Neural progenitor cell (in vitro differentiated cells): ENCODE data around the gene PEMT. TPM values are rescaled to one million over a fixed set of nuclear protein-coding genes. Genes with fewer than 3 reads are reported as not detected.

Experiments
- DNase-seq: peaks from one replicate; pipeline ENCODE4 v3.0.0-alpha.2; 2016; ENCODE audit warnings: low spot score
- H2AFZ ChIP-seq: fragments of 200-600 bp; sonication (generic); replicated peaks from 2 replicates; pipeline ENCODE4 v1.6.1; 2016; ENCODE audit warnings: antibody characterized with exemption
- H3F3A ChIP-seq: fragments of 200-600 bp; sonication (generic); 2 replicates; pipeline ENCODE4 v1.6.1; 2016; ENCODE audit warnings: antibody characterized with exemption, low read depth
- H3K27ac ChIP-seq: fragments of 200-600 bp; sonication (generic); 2 replicates; pipeline ENCODE4 v1.5.1; 2016; ENCODE audit warnings: mild to moderate bottlenecking
- H3K27me3 ChIP-seq: fragments of 200-600 bp; sonication (generic); 2 replicates; pipeline ENCODE4 v1.6.1; 2016; ENCODE audit warnings: mild to moderate bottlenecking, moderate library complexity
- H3K36me3 ChIP-seq: fragments of 200-600 bp; sonication (generic); 2 replicates; pipeline ENCODE4 v1.5.1; 2016
- H3K4me1 ChIP-seq: fragments of 200-600 bp; sonication (generic); 2 replicates; pipeline ENCODE4 v1.6.1; 2016; ENCODE audit warnings: mixed run types
- H3K4me2 ChIP-seq: fragments of 200-600 bp; sonication (generic); 2 replicates; pipeline ENCODE4 v1.6.1; 2016
- H3K4me3 ChIP-seq: fragments of 200-600 bp; sonication (generic); 2 replicates; pipeline ENCODE4 v1.5.1; 2016
- H3K79me2 ChIP-seq: fragments of 200-600 bp; sonication (generic); 2 replicates; pipeline ENCODE4 v1.6.1; 2016; ENCODE audit warnings: low read depth
- H3K9ac ChIP-seq: fragments of 200-600 bp; sonication (generic); 2 replicates; pipeline ENCODE4 v1.6.1; 2016
- H3K9me3 ChIP-seq: fragments of 200-600 bp; sonication (generic); 2 replicates; pipeline ENCODE4 v1.5.1; 2016; ENCODE audit warnings: low read depth
- H4K20me1 ChIP-seq: fragments of 200-600 bp; sonication (generic); 2 replicates; pipeline ENCODE4 v1.6.1; 2016; ENCODE audit warnings: low read depth
- H3K27ac Mint-ChIP-seq: 3 replicates; pipeline ENCODE4 v1.8.0; 2021; ENCODE audit warnings: mixed read lengths
- H3K27me3 Mint-ChIP-seq: 2 replicates; pipeline ENCODE4 v1.8.0; 2022; ENCODE audit warnings: low read depth, mild to moderate bottlenecking, inconsistent platforms, moderate library complexity, mixed read lengths; ENCODE audit not compliant: insufficient read depth
- H3K36me3 Mint-ChIP-seq: 3 replicates; pipeline ENCODE4 v1.8.0; 2021; ENCODE audit warnings: mixed read lengths
- H3K4me1 Mint-ChIP-seq: 3 replicates; pipeline ENCODE4 v1.8.0; 2021; ENCODE audit warnings: mixed read lengths
- H3K4me3 Mint-ChIP-seq: 3 replicates; pipeline ENCODE4 v1.8.0; 2021; ENCODE audit warnings: mild to moderate bottlenecking, moderate library complexity, mixed read lengths
- H3K9me3 Mint-ChIP-seq: 3 replicates; pipeline ENCODE4 v1.8.0; 2020; ENCODE audit warnings: mixed read lengths
- EZH2 ChIP-seq: fragments of 200-600 bp; sonication (generic); IDR thresholded peaks from 2 replicates; pipeline ENCODE4 v1.6.1; 2017; ENCODE audit warnings: antibody characterized with exemption, mild to moderate bottlenecking, moderate library complexity
- EZH2phosphoT487 ChIP-seq: fragments of 200-600 bp; sonication (generic); IDR thresholded peaks from 2 replicates; pipeline ENCODE4 v1.6.1; 2017; ENCODE audit warnings: antibody characterized with exemption
- total RNA-seq: library from RNA; depleted of rRNA; stranded (reverse); fragments of >200 nt; gene quantifications from 2 replicates; pipeline ENCODE4 v1.2.3, GENCODE V29; 2015; ENCODE audit warnings: low replicate concordance
- TF ChIP-seq, protein P1 (sequence below): fragments of 200-600 bp; sonication (generic); IDR thresholded peaks from 2 replicates; pipeline ENCODE4 v1.5.1; 2017; ENCODE audit warnings: antibody characterized with exemption, mild to moderate bottlenecking

Gene PEMT
- total RNA-seq, 1 donor from 2014 or later = 17.7 TPM

DNA sequence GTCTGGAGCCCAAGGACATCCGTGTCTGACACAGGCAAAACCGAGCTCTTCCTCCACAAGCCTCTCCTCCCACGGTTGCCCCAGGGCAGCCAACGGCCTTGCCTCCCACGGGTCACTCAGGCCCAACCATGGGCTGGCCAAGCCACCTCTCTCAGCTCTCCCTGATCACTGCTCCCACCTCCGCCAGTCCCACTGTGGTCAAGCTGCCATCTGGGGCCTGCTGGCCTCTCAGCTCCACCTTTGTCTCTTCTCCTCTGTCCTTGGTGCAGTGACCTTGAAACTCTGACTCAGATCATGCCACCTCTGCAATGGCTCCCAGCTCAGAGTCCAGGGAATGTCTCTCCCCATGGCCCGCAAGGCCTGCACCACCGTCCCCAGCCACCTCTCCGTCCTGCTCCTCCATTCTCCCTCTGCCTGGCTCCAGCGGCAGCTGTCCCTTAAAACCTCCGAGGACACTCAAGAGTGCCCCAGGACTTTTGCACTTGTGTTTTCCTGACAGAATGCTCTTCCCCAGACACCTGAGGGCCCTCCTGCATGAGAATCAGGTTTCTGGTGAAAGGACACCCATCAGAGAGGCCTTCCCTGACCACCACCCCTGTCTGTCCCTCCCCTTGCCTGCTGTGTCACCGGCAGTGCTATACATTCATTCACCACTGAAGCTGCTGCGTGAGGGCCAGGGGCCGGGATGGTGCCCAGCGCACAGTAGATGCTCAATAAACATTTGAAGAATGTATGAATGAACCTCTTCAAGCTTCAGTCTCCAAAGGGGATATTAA, 19.3 kb downstream of the PEMT start:
- Mint-ChIP-seq H3K4me1 (peaks cover 3% of the 10 kb centered on the region), H3K9me3 (no peaks in the 10 kb centered on the region), H3K36me3 (no peaks in the 10 kb centered on the region), H3K4me3 (no peak overlapping the region), H3K27ac (no peak overlapping the region), H3K27me3 (peaks cover 6% of the 10 kb centered on the region)
- Histone ChIP-seq H3F3A (no peaks in the 10 kb centered on the region), H3K4me3 (no peak overlapping the region), H3K36me3 (no peaks in the 10 kb centered on the region), H3K4me2 (no peak overlapping the region), H3K27me3 (no peaks in the 10 kb centered on the region), H4K20me1 (peaks cover 5% of the 10 kb centered on the region), H3K79me2 (no peaks in the 10 kb centered on the region), H3K9ac (no peak overlapping the region), H2AFZ (no peak overlapping the region), H3K27ac (no peak overlapping the region), H3K9me3 (no peaks in the 10 kb centered on the region), H3K4me1 (no peaks in the 10 kb centered on the region)
- TF ChIP-seq EZH2 = no peak
- DNase-seq = no peak

DNA sequence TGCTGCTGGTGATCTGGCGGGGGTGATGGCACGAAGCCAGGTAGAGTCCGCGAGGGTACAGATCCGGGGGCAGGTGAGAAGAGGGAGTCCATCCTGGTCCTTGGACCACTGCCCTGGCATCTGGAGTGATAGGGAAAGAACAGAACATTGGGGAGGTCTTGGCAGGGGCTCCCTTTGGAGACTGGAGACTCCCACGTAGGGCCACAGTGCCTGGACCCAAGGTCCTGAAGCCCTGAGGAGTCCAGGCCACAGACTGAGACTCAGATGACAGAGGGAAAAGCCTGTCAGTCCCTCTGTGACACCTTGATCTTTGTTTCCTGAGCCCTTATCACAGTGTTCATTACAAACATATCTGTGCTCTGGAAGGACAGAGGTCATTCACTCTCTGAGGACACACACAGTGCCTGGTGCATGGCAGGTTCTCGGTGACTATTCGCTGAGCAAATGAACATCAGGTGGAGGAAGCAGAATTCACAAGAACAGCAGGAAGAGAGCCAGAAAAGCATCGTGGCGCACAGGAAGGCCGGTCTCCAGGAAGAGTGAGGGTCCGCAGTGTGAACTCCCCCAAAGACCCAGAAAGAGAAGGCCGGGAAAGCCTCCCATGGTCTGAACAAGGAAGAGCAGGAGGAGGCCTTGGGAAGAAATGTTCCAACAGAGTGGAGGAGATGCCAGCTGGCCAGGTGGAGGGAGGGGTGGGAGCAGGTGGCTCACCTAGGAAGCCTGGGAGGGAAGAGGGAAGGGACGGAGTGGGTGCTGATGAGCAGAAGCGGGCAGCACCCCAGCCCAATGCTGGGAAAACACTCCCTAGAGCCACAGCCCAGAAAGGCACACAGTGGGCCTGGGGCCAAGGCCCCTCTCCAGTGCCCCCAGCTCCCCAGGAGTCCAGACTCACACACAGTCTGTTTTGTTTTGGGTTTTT, 20.5 kb downstream of the PEMT start:
- H3K4me1 Mint-ChIP-seq = peaks cover 3% of the 10 kb centered on the region
- no peak overlapping the region for H3K4me2 ChIP-seq
- no peaks in the 10 kb centered on the region for H3K4me1 ChIP-seq
- H2AFZ ChIP-seq = no peak overlapping the region
- H3K4me3 Mint-ChIP-seq = no peak overlapping the region
- TF ChIP-seq EZH2 = no peak
- TF ChIP-seq, protein P1, sequence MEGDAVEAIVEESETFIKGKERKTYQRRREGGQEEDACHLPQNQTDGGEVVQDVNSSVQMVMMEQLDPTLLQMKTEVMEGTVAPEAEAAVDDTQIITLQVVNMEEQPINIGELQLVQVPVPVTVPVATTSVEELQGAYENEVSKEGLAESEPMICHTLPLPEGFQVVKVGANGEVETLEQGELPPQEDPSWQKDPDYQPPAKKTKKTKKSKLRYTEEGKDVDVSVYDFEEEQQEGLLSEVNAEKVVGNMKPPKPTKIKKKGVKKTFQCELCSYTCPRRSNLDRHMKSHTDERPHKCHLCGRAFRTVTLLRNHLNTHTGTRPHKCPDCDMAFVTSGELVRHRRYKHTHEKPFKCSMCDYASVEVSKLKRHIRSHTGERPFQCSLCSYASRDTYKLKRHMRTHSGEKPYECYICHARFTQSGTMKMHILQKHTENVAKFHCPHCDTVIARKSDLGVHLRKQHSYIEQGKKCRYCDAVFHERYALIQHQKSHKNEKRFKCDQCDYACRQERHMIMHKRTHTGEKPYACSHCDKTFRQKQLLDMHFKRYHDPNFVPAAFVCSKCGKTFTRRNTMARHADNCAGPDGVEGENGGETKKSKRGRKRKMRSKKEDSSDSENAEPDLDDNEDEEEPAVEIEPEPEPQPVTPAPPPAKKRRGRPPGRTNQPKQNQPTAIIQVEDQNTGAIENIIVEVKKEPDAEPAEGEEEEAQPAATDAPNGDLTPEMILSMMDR = no peak
- no peak for TF ChIP-seq EZH2phosphoT487
- no peaks in the 10 kb centered on the region for H3K9me3 Mint-ChIP-seq
- H3K27ac ChIP-seq = no peak overlapping the region
- no peaks in the 10 kb centered on the region for H3F3A ChIP-seq
- H3K9me3 ChIP-seq = no peaks in the 10 kb centered on the region
- no peak overlapping the region for H3K9ac ChIP-seq
- H4K20me1 ChIP-seq = peaks cover 5% of the 10 kb centered on the region
- no peaks in the 10 kb centered on the region for H3K27me3 ChIP-seq
- no peak overlapping the region for H3K27ac Mint-ChIP-seq
- H3K36me3 ChIP-seq = no peaks in the 10 kb centered on the region
- H3K27me3 Mint-ChIP-seq = peaks cover 4% of the 10 kb centered on the region
- H3K36me3 Mint-ChIP-seq = no peaks in the 10 kb centered on the region
- no peak for DNase-seq
- no peaks in the 10 kb centered on the region for H3K79me2 ChIP-seq
- H3K4me3 ChIP-seq = no peak overlapping the region

DNA sequence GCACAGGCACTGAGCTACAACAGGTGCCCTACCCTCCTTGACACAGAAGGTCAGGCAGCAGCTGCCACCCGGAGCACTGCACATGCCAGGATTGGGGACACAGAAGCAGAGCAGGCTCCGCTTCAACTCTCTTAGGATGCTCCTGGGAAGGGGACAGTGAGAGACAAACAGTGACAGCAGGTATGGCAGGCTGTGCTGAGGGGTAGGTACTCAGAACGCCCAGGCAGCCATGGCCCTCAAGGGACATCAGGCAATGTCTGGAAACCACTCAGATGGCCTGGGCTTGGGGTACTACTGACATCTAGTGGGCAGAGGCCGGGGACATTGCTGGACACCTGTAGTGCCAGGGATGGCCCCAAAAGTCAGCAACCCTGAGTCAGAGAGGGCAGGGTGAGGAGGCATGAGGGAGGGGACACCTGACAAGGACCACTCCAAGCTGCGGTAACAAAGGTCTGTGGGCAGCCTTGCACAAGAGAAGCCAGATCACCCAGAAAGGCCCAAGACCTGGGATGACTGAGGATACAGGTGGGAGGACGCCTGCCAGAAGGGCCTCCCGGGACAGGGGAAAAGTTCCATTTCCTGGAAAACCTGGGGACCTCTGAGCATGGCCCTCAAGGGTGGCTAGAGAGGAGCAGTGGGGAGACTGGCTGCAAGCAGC, 21.2 kb downstream of the PEMT start:
- Mint-ChIP-seq H3K9me3 (no peaks in the 10 kb centered on the region), H3K27me3 (peaks cover 4% of the 10 kb centered on the region), H3K4me1 (peaks cover 3% of the 10 kb centered on the region), H3K27ac (no peak overlapping the region), H3K4me3 (no peak overlapping the region), H3K36me3 (no peaks in the 10 kb centered on the region)
- no peaks in the 10 kb centered on the region for H3K36me3 ChIP-seq
- H3K27ac ChIP-seq = no peak overlapping the region
- no peaks in the 10 kb centered on the region for H3F3A ChIP-seq
- no peaks in the 10 kb centered on the region for H3K9me3 ChIP-seq
- DNase-seq = peak; percentile 72
- no peak overlapping the region for H3K4me3 ChIP-seq
- no peaks in the 10 kb centered on the region for H3K79me2 ChIP-seq
- H3K27me3 ChIP-seq = no peaks in the 10 kb centered on the region
- no peak overlapping the region for H2AFZ ChIP-seq
- peaks cover 3% of the 10 kb centered on the region for H3K4me1 ChIP-seq
- H4K20me1 ChIP-seq = no peaks in the 10 kb centered on the region
- no peak for TF ChIP-seq EZH2
- TF ChIP-seq EZH2phosphoT487 = no peak
- TF ChIP-seq, protein P1 = peak; percentile 61
- H3K9ac ChIP-seq = no peak overlapping the region
- no peak overlapping the region for H3K4me2 ChIP-seq
